ENCODE results near the gene LDLRAD3.

Gene LDLRAD3

DNA sequence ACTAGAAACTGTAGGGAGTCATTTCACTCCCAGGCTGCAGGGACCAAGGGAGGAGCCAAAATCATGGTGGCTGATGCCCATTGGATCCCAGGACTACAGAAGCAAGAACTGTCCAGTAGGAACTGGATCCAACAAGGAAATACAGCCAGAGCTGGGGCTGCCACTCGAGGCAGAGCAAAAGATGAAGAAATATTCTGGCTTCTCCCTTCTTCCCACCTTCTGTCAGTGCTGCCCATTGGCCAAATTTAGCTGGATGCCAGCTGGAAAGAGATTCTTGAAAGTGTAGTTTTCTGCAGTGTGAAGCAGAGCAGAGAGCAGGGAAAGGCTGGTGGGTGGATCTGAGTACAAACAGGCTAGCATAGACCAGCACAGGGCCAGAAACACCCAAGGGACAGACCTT is 299.8 kb downstream of the LDLRAD3 start:
- no peak for DNase-seq

DNA sequence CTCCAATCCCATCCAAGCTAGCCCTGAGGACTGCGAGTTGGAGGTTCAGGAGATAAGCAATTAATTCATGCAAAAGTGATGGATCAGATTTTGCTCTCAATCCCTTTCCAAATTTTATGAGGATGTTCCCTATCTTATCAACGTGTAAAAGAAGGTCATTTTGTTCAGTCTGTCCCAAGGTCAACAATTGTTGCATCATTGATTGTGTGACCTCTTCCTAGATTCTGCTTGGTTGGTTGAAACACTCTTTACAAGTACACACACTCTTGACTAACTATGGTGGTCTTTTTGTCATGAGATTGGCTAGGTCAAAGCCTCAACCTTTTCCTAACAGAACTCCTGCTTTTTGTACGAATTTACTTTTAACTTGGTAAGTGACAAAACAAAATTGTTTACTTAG is 303.6 kb downstream of the LDLRAD3 start:
- no peak for DNase-seq

DNA sequence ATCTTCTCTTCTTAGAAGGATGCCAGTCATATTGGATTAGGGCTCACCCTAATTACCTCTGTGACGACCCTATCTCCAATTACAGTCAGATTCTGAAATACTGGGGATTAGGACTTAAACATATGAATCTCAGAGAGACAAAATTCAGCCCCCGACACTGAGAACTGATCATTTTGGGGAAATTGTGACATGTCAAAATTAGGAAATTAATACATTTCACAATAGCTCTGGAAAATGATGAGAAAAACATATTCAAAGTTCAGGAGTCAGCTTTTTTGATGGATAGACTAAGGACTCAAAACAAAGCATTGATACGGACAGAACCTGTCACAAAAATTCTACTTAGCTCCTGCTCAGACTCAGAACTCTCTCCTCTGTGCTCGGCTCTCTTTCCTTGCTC is 304.6 kb downstream of the LDLRAD3 start:
- DNase-seq: no peak

DNA sequence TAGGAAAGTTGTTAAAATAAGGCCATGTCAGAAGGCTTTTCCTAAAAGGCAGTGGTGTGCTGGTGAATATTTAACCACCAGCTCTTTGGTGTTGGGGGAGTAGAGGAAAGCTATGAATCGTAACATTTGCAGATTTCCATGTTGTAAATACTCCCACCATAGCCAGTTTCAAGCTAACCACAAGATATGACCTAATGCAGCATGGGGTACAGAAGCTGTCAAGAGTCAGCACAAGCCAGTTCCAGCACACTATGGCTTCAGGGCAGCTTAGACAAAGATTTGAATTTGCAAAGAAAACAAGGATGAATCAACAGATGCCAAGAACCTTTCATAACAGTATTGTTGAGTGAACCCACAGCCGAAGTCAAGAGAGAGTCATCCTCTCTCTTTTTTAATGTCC is 305.4 kb downstream of the LDLRAD3 start:
- DNase-seq: peak; percentile 80

DNA sequence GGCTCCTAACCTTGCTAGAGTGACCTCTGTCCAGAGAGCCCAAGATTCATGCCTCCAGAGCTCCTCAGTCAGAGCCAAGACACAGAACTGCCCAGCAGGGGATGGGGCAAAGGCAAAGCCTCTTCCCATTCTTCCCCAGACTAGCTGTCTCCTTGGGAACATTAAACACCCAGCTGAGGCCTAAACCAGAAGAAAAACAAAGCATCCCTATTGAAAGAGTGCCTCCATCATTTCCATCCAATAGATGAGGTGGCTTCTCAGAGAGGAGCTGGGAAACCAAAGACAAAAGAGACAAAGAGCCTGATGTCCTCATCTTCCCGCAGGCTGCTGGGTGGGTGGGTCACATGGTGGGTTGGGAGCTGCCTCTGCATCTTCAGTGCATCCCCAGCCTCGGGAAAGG is 308.0 kb downstream of the LDLRAD3 start:
- DNase-seq: no peak

DNA sequence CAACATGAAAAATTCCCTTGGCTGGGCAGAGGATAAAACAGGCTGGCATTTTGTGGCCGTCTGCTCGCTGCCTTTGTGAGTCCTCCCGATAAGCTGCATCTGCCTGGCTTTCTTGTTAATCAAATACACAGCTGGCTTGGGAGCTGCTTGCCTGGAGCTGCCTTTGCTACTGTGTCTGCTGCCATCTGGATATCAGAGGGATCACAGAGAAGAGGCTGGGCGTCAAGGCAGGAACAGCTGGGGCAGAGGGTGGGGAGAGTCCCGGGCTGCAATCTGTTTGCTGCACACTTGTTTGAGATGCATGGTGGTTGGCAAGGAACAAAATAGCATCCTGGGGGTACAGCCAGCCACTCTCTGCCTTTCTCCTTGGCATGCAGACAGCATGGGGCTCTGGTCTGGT is 309.4 kb downstream of the LDLRAD3 start:
- no peak for DNase-seq

DNA sequence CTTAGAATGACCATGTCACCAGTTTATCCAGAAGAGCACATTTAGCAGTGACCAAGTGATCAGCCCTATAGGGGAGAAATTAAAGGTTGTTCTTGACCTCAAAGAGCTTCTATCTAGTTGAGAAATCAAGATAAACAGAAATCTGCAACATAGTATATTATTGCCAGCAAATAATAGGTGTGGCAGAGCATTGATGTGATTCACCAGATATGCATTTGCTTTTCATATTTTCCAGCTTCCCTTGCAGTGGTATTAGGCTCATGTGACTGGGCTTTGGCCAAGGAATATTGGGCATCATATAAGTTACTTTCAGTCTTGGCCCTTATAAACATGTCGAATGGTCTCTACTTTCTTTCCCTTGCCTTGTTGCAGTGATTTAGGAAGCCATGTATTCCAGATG is 310.9 kb downstream of the LDLRAD3 start:
- peak; percentile 36 for DNase-seq

DNA sequence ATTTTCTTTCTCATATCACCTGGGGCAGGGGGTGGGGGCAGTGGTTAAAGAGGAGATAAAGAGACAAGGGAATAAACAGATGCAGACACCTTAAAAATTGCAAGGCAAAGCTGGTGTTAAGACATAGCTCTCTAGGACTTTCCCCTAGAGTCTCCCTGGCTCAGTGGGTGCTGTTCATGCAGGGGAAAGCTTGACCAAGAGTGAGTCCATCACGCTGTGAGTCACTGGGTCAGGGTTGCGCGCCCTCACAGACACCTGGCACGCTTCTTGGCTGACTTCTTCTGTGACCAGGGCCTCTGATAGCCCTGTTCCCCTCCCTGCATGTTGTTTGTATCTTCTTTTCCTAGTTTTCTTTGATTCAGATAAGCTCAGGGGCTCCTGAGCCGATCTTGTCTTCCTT is 313.5 kb downstream of the LDLRAD3 start:
- no peak for DNase-seq

DNA sequence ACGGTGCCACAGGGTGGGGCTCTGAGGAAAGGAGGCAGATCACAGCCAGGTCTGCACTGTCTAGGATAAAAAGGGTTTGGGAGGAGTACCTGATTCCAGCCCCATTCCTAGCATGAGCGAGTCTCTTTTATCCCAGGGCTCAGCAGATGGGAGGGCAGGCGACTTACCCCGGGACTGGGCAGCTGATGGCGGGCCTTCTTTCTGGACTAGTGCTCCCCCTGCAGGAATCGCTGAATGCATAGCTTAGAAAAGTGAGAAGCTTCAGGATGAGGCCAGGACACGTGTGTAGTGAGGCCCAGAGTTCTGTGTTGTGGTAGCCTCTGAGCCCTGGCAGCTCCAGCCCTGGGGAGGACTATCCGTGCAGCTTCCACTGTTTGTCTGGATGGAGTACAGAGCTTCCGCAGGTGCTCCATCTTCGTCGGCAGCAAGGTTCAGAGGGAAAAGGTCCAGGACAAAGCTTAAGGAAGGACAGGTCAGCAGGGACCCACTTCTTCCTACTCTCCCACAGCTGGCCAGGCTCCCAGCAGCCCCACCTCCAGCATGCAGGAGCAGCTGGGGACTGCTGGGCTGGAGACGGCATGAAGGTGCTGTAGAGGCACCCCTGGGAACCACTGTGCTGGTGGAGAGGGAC is 315.0 kb downstream of the LDLRAD3 start:
- peak; percentile 79 for DNase-seq

DNA sequence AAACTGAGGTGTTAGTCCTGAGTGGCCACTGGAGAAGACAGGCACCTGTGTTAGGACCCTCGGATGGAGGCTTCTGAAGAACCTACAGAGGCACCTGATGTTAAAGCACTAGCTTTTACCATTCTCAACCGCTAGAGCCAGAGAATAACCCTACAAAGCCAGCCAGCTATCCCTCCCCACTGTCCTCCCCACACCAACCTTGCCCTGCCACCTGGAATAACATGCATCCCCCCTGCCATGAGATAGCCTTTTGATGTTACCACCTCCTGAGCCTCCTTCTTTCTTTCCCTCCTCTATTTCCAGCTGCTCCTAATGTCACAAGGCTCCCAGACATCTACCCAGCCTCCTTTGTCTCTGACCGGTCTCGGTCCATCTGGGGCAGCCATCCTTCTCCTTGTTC is 317.2 kb downstream of the LDLRAD3 start:
- DNase-seq: no peak

DNA sequence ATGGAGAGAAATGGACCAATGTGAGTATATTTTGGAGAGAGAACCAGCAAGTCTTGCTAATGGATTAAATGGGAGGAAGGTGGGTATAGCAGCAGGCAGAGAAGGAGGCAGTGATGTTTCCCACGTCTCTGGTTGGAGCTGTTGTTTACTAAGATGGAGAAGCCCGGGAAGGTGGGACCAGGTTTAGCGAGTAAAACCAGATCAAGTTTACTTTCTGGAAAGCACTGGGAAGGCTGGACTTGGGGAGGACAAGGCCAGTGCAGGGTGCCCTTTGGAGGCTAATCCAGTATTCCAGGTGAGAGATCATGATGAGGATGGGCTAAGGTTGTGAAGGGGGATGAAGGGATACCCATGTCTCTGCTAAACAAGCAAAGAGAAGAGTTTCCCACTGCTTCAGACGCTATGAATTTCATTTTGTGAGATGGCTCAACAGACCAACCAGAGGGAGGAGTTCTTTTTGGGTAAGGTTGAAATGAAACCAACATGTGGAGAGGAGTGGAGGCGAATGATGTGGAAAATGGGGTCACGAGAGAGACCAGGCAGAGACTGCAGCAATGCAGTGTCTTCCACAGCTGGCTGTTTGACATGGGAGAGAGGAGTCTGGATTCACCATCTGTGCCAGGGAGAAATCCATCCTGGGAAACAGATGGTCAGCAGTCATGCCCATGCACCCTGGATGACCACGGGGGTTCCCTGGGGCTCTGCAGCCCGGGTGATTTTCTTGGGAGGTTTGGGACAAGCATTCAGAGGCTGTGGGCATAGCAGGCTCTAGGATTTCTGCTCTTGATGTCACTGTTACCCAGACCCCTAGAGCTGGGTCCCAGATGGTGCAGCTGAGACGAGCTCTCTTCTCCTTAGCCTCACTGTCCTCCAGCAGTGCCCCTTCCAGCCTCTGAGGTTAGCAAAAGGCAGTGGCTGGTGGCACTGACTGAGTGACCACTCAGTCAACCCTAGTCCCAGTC is 320.4 kb downstream of the LDLRAD3 start:
- no peak for DNase-seq

DNA sequence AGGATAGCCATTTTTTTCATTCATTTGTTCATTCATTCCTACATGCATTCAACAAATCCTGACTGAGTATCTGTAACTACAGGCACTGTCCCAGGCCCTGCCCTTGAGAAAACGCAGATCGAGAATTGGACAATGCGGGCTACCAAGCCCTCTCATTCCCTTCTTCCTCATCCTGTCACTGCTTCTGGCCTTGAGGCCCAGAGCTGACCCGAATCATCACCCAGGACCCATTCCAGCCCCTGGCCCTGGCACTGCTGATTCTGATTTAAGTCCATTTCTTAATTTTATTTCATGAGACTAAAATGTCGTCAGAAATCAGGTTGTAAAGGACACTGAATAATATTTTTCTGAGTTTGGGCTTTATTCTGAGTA is 321.1 kb downstream of the LDLRAD3 start:
- no peak for DNase-seq

DNA sequence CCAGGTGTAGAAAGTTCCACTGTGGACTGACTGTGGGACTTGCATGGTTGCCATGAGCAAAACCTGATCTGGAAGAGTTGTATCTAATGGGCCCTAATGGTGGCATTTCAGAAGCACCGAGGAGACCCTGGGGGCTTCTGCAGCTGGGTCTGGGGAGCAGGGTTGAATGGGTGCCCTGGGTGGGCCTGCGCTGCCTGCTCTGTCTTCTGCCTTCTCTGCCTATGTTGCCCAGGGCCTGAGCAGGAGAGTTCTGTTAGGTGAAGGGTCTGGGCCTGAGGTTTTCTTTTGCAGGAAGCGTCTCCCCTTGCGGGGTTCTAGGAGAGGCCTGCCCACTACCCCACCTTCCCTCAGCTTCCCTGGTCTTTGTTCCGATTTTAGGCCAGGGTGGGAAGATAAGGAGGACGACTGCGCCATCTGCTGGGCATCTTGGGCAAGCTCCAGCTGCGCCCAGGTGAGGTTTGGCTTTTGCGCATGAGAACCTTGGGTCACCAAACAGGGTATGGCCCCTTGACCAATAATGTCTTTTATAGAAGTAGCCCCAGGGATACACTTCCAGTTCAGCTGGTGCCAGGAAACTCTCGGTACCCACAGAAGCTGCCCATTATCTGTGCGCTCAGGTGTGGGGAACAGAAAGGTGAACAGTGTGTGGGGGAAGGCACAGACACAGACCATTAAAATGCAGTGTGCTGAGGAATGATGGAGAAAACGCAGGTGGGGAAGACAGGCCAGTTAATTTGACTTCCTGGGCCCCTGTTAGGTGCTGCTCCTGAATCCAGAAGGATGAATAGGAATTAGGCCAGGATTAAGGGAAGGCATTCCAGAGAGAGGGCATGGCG is 322.1 kb downstream of the LDLRAD3 start:
- DNase-seq: peak; percentile 49

DNA sequence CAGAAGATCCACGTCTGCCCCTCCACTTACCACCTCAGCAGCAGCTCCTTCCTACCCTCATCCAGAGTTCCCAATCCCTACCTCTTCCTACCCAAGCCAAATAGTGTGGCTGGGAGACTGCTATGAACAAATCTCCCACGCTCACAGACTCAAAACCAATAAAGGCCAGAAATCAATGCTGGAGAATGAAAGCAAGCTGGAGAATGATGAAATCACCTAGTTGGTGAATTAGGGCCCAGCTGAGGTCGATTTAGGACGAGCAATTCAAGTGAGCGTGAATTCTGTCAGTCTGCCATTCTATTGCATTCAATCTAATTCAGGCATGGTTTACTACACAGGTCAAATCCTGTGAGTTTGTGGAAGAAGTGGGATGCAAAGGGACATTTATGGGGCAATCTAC is 322.9 kb downstream of the LDLRAD3 start:
- DNase-seq: no peak

DNA sequence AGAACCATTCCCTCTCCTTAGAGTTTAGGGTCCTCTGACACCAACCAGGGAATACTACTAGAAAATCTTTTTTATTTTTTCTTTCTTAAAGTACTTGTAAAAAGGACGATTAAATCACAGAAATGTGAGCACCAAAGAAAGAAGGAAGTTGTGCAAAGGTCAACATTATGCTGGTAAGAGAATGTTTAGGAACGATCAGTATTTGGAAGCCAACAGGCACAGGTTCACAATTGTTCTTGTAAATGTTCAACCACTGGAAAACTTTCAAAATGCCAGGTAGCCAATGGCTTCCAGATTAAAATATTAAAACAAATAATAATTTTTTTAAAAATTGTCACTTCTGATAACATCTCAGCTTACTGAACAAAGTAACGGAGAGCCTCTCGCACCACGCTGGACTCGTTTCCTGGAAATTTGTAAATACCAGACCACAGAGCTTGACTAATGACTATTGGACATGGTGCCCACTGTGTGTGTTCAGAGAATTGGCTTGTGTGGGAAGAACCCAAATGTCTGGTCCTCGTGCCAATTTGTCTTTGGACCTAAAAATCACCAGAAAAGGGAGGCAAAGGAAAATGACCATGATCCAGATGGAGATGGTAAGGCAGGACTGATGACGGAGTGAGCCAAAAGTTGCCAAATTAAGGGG is 324.6 kb downstream of the LDLRAD3 start:
- no peak for DNase-seq

DNA sequence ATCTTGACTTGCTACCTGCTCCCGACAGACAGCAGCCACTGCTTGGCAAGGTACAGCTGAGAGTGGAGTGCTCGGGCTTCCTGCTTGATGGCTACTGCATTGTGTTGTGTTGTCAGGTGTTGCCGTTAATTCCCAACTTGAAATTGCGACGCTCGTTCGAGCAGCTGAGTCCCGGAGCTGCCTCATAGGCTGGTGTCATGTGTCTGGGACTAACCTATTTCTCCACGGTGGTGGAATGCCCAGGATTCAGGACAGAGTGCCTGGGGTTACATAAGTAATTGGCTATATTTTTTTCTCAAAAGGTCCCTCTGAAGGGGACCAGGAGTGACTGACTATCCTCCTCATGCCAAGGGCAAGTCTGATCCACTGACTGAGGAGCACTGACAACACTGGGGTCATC is 326.8 kb downstream of the LDLRAD3 start:
- no peak for DNase-seq

DNA sequence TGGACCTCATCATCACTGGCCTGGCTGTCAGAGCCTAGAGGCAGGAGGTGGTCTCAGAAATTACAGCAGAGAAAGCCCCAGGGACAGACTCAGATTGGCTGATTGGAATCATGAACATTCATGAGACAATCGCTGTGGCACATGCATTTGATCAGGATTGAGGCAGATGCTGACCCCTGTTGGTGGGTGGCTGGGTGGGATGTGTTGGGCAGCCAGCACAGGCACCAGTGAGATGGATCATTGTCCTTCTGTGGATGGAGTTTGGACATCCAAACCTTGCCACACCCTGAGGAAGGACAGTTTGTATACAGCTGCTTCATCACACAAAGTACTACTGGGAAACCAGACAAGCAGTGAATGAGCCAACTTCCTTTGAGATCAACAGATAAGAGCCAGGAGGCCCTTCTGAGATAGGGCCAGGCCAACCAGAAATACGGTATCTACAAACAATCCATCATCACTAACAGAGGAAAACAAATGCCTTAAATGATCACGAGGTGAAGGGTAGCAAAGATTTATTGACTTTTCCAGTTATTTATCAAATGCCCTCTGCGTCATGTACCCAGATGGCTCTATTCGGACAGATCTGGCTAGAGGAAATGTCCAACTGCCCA is 328.0 kb downstream of the LDLRAD3 start:
- no peak for DNase-seq

DNA sequence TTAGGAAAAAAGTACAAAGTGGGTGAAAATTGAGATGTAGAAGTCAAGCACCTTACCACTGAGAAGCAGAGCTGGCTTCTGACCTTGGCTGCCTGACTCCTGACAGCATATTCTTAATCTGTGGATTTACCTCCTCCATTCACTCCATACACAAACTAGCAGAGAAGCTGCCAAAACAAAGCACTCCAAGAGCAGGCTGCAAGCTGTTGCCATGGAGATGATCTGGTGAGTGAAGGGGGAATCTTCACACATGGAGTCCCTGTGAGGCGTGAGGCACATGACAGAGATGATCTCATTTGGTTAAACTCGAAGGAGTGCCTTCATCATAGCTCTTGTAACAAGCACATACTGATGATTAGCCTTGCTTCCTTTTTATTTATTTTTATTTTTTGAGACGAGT is 329.2 kb downstream of the LDLRAD3 start:
- DNase-seq: no peak

DNA sequence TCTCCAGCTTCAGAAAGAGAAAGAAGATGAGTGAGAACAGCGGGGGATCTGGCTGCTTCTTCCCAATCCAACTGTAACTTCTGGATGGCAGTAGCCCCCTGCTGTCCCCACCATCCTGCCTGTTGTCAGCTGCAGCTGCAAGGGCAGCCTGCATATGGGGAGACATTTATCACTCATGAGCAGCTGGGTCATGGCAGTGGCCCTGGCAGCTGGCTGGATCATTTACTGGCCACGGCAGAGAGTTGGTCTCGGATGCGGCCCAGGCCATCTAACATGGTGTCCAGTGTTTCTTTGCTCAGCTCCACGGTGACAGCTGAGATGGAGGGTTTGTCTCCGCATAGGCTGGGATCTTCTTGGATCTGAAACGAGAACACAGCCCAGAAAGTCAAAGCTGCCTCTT is 330.6 kb downstream of the LDLRAD3 start:
- DNase-seq: no peak

DNA sequence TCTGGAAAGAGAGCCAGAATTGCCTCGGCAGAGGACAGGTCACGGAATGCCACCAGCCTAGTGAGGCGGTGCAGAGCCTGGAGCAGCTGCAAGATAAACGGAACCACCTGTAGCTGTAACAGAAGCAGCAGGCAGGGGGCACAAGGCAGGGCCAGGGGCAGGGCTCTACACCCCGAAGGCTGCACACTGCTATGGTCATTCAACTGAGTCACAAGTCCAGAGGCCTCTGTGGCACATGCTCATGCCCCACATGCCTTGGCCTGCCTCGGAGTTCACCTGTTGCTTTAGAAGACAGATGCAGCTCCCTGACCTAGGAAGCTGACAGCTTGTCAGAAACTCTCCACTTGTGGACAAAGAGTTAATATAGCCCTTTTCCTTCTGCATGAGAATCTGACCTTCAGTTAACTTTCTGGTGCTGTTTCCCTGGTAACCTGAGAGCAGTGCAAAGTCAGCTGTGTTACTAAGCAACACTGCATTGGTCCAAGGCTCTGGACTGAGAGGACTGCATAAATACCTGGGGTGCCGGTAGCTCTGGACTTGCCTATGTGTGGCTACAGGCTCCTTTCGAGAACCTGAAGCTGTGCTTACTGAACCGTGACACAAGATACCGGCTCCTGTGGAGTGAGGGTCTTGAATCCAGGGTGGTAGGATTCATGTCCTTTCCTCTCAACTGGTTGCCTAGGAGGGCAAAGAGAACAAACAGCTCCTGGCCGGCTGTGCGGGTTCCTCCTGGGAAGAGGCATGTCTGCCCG is 334.8 kb downstream of the LDLRAD3 start:
- no peak for DNase-seq

DNA sequence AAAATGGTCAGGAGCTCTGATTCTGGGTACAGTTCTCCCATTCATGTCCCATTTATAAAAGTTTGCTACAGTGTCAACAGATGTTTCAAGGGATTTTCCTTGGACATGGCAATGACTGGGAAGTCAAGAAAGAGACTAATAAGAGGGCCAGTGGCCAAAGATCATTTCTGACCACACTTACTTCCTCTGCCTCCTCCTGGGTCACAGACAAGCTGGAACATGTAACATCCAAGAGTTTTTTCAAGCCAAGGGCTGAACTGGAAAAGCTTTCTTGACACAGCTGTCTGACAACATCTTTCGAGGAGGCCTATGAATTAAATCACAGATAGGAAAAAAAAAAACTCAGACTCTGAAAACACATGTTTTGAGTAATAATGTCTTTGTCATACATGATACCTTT is 336.7 kb downstream of the LDLRAD3 start:
- DNase-seq: no peak

All from fibroblast of skin of scalp (primary cell).